ENCODE measurements around the gene DOK7.

DOK7 gene

DNA sequence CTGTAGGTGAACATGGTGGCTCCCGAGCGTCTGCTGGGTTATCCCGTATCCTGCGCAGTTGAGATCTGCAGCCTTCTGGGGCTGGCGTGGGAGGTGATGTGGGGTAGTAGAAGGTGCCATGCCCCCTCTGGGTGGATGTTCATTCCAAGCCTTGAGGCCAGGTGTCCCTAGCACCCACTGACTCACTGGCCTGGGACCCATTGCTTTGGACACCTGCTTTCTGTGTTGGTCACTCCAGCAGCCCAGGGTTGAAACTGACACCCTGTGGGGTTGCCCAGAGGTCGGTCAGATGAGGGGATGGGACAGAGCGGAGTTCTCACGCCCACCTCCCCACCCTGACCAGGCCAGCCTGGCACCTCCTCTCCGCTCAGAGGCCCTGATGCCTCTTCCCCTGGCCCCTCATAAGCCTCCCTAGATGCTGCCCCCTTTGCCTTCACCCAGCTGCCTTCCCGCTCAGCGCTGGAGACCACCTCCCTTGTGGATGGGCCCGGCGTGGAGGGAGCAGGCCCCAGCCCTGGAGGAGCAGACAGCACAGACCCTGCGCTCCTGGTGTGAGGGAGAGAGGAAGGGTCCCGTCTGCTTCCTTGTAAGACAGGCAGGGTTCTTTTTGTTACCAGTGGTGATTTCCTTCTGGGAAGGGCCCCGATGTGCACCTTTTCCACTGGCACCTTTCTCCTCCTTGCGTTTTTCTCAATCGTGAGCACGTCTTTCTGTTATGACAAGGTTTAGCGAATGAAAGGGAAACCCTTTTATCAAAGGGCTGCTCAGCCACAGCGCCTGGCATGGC lies 2.0 kb downstream of the DOK7 start:
- DNase-seq = no peak

DNA sequence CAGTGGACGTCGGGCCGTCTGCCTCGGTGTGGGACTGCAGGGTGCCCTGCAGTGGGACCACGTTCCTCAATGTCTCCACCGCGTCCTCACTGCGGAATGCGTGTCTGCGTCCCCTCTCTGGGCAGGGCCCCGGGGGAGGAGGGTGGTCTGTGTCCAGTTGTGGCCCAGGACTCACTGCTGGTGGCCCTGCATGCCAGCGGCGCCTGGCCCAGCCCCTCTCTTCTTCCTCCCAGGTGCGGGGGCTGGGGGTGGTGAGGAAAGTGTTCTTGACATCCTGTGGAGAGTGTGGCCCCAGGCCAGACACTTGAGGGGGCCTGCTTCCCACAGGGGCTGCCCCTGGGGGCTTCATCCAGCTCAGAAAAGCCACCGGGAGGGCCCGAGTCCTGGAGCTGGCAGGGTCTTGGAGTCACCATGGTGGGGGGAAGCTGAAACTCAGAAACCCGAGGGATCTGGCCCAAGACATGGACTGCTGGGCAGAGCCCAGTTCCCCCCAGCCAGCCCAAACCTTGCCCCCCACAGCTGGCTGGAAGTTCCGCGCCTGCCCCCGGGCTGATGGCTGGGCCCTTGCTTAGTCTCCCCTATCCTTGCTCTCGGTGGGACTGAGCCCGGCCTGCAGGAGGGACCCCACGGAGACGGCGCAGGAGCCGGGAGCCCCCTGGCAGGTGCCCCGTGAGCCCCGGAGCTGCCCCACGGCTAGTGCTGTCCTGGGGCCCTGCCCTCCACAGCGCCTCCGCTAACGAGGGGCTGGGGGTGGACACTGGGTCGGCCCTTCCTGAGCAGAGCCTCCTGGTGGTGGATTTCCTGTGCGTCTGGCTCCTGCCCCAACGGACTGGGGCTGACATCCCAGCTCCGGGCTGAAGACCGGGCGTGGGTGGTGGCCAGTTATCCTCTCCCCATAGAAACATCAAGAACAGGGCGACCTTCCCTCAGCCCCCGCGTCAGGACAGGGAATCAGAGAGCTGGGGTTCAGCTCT lies 2.9 kb downstream of the DOK7 start:
- DNase-seq = no peak

DNA sequence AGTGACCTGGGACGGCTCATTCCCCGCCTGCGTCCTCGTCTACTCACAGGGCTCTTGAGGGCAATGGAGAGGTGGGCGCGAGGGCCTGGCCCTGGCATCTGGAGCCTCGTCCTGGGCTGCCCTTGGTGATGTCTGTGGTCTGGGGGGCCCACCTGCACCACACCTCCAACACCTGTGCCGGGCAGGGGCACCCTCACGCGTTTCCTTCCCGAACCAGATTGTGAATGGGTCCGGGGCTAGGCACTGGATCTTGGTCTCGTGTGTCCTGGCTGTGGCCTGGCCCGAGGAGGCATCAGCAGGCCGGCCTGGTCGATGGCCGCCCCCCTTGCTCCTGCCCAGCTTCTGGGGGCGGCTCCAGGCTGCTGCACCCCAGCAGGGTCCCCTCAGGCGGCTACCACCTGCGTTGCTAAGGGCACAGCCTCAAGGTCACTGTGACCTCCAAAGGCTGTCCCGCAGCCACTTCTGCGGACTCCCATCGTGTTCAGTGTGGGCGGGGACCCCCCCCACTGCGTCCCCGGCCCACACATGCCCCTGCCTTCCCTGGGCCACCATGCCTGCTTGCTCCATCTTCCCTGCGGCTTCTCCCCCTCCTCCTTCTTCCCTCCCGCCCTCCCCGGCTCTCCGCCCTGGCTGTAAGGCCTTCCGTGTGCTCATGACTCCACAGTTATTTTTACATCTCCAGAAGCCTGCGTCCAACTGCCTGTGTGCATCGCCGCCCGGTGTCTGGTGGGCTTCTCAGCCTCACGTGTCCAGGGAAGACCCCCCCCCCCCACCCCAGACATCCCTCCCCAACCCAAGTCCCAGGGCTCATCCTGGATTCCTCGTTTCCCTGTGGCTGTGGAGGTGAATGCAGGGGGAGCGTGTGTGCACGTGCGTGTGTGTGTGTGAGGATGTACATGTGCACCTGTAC lies 3.8 kb downstream of the DOK7 start:
- no peak for DNase-seq

DNA sequence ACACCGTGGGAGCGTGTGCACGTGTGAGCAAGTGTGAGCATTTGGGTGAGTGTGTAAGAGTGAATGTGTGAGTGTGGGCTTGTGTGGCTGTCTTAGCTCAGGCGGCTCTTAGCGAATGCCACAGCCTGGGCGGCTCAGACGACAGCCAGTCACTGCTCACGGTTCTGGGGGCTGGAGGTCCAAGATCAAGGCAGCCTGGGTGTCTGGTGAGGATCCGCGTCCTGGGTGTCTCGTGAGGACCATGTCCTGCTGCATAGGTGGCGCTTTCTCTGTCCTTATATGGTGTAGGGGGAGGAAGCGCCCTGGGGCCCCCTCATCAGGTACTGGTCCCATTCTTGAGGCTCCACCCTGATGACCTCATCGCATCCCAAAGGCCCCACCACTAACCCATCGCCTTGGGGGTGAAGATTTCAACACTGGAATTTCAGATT lies 4.5 kb downstream of the DOK7 start:
- no peak for DNase-seq

DNA sequence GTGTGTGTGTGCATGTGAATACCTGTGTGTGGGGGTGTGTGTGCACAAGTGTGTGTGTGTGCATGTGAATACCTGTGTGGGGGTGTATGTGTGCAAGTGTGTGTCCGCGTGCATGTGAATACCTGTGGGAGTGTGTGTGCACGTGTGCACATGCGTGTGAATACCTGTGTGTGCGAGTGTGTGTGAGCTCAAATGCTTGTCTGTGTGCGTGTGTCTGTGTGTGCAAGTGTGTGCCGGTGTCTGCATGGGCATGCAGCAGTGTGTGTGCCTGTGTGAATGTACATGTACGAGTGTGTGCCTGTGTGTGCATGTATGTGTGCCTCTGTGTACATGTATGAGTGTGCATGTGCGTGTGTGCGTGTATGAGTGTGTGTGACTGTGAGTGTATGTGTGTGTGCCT lies 5.0 kb downstream of the DOK7 start:
- DNase-seq = no peak

DNA sequence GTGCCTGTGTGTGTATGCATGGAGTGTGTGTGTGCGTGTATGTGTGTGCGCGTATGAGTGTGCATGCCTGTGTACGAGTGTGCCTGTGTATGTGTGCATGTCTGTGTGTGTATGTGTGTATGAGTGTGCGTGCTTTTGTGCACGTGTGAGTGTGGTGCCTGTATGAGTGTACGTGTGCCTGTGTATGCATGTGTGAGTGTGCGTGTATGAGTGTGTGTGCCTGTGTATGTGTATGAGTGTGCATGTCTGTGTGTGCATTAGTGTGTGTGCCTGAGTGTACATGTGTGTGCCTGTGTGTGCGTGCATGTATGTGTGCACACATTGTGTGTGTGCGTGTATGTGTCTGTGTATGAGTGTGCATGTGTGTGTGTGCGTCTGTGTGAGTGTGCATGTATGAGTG lies 5.7 kb downstream of the DOK7 start:
- no peak for DNase-seq

DNA sequence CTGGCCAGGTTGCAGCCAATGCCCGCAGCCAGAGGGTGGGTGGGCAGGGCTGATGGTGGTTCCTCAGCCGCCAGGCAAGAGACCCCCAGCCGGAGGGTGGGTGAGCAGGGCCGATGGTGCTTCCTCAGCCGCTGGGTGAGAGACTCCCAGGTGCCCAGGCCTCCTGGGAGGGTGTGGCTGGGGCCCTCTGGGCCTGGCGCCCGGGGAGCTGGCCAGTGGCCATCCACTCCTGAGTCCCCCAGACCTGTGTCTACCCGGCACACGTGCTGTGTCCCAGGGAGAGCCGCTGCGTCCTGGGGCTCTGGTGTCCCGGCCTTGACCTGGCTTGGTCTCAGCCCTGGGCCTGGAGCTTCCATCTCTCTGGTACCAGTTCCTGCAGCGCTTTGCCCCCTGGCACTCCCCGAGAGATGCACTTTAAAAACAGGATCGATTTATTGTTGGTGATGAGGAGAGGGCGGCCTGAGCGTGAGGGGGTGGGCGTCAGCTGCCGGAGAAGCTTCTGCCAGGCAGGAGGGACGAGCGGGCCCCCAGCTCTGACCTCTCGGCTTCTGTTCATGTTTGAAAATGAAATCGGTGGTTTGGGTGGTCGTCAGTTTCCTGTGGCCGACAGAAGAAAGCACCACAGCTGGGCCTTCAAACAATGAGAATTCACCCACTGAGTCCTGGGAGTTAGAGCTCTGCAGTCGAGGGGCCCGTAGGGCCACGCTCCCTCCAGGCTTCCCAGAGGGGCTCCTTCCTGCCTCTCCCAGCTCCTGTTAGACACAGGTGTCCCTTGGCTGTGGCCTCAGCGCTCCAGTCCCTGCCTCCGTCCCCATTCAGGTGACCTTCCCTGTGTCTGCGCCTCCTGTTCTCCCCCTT lies 6.5 kb downstream of the DOK7 start:
- no peak for DNase-seq

DNA sequence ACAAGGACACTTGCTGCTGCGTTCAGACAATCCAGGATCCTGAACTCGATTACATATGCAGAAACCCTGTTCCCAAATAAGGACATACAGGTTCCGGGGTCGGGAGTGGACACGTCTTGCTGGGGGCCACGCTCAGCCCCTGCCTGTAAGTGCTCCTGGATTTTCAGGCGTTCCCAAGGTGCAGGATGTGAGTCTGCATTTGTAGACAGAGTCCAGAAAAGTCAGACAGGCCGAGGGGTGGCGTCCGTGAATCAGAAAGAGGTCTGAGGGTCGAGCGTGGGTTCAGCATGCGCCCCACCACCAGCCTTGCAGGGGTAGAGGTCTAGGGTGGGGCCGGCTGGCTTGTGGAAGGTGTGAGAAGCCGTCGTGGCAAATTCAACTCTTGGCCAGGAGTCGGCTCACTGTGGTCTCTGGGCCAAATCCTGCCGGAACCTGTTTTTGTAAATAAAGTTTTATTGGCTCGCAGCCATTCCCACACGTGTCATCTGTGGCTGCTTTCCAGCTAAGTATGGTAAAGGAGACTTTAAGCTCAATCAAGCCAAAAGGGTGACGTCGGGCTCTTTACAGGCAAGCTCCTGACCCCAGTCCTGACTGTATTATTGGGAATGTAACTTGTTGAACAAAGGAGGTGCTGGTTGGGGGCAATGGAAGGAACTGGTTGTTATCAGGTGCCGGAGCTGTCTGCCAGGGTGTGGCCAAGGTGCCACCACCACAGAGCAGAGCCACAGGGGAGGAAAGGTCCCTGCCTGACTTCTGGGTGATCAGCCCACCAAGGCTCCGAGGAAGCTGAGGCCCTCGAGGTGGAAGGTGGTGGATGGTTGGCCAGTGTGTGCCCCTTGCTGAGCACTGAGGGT lies 7.4 kb downstream of the DOK7 start:
- no peak for DNase-seq

DNA sequence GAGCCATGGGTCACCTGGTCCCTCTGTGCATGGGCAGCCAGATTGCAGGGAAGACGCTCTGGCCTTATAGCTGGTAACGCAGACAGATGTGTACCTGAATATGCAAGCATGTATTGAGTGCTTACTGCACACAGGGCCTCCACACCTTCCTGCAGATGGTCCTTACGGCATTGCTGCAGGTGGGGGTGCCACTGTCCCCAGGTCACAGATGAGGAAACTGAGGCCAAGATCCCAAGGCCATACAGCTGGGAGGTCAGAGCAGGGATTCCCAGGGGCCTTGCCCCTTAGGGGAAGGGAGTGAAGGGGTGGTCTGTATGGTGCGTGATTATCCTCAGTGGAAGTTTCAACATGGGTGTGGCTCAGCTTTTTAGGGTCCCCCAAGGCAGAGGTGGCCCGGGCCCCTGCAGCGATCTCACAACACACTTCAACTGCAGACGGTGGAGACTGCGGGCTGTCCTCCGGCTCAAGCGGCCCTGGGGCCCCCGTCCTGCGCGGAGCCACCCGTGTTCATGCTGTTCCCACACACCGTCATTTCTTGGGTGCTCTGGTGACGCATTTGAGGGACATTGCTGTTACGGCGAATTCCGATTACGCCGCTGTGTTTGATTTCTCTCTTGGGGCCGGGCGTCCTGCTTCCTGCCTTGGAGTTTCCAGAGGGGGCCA lies 8.1 kb downstream of the DOK7 start:
- DNase-seq = no peak

DNA sequence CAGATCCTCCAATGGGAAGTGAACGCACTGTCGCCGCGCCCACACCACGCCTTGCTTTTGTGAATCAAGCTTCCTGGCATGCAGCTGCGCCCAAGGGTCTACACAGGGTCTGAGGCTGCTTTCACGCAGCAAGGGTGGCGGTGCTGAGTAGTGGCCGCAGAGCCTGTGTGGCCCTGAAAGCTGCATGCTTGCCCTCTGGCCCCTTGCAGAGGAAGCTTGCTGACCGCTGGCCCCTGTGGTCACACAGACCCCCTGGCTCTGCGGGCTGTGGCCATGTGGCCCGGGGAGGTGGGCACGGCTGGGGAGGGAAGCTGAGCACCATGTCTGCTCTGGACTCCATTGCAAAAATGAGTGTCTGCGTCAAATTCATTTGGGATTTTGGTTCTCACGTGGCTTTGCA lies 8.8 kb downstream of the DOK7 start:
- DNase-seq = no peak

DNA sequence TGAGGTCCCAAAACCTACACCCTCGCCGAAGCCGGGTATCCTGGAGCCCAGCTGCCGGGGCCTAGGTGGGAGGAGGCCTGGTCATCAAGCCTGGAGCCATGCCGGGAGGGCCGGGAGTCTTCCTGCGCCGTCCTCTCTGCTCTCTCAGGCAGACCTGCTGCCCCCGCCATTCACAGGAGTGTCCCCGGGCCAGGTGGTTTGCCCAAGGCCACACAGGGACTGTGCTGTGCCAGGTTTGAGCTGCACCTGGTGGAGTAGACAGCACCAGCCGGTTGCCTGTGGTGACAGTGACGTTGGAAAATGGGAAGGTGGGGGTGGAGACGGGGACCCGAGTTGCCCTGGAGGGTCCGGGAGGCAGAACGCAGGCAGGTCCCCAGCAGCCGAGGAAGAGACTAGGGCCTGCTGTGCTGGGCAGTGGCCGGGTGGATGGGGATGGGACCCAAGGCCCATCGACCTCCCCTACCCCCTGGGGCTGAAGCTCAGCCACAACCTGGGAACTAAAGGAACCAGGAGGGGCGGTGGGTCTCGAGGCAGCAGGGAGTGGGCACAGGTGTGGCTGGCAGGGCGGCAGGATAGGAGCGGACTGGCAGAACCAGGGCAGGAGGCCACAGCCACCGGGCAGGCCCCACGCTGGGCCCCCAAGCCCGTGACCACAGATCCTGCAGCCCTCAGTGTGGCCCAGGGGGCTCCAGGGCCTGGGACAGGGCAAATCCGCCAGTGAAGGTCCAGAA lies 9.5 kb downstream of the DOK7 start:
- DNase-seq = no peak

DNA sequence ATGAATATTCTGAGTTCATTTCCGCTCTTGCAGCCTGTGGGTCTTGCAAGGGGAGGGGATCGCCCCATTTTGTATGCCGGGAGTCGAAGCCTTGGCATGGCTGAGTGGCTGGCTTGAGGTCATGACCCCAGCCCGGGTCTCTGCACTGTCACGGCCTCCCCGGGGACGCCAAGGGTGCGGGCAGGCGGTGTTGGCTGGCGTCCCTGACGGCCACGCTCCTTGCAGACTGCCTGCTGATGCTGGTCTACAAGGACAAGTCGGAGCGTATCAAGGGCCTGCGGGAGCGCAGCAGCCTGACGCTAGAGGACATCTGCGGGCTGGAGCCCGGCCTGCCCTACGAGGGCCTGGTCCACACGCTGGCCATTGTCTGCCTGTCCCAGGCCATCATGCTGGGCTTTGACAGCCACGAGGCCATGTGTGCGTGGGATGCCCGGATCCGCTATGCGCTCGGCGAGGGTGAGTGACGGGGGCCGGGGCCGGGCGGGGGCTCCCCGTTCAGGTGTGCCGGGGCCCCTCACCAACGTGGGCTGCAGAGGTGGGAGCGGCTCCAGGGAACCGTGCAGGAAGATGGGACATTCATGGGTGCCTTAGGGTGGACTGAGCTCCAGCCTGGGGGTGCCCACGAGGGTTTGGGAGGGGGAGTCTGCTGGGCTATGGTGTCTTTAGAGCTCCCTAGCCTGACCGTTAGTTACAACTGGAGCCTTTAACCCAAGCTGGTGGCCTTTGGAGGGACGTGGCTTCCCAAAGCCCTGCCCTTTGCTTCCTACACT lies 10.3 kb downstream of the DOK7 start:
- DNase-seq = no peak

DNA sequence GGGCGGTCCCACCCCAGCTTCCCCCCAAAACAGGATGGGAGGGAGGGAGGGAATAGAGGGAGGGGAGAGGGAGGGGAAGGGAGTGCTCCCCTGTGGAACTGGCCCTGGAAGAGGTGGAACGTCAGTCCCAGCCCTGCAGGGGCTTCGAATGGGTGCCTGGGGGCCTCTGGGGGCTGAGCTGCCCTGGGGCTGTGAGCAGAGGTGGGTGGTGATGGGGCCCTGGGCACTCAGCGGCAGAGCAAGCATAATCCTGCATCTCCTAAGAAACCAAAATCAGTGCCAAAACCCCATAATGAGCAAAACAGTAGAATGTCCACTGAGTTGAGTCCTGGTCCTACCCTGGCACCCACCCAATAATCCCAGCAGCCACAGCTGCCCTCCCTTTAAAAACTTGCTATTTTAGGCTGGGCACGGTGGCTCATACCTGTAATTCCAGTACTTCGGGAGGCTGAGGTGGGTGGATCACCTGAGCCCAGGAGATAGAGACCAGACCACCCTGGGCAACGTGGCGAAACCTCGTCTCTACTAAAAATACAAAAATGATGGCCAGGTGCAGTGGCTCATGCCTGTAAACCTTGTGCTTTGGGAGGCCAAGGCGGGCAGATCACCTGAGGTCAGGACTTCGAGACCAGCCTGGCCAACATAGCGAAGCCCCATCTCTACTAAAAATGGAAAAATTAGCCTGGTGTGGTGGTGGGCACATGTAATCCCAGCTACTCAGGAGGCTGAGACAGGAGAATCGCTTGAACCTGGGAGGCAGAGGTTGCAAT lies 11.1 kb downstream of the DOK7 start:
- no peak for DNase-seq

DNA sequence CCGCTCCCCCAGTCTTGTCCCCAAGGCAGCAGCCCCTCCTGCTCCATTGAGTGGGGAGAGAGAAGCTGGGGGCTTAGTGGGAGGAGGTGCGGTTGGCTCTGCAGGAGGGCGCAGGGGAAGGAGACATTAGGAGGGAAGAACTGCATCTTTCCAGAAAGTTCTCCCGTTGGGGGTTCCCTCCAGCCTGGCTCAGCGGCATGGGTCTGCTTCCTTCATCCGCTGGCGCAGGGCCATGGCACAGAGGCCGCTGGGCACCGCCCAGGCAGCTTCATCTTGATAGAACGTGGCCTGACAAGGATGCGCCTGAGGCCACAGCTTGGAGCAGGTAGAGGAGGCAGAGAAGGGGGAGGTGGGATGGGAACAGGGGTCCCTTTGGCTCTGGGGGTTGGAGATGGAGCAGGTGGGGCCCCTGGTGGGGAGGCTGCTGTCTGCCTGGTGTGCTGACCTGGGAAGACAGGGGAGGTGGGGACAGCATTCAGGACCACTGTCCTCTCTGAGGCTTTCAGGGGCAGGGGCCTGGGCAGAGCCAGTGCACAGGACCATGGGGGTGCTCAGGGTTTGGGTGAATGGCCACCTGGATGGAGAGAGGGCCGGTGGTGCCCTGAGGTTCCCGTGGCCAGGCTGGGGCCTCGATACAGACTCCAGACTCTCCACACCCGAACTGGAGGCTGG lies 12.1 kb downstream of the DOK7 start:
- DNase-seq = no peak

DNA sequence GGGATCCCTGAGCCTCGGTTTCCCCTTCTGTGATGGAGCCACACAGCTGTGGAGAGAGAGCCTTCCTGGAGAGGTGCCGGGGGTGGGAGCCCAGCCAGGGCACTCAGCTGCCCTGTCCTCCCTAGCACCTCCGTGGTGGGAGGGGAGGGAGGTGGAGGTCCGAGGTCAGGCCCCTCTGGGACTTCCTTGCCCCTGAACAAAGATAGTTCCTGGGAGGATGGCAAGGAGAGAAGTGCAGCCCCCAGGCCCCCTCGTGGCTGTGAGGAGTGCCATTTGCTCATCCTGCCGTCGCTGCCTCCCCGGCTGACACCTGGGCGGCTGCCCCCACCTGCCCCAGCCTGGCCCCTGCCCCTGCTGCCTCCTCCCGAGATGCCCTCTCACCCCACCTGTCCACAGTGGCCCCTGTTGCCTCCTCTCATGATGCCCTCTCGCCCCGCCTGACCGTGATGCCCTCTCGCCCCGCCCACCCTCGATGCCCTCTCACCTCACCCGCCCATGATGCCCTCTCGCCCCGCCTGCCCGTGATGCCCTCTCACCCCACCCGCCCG lies 12.7 kb downstream of the DOK7 start:
- DNase-seq = no peak

DNA sequence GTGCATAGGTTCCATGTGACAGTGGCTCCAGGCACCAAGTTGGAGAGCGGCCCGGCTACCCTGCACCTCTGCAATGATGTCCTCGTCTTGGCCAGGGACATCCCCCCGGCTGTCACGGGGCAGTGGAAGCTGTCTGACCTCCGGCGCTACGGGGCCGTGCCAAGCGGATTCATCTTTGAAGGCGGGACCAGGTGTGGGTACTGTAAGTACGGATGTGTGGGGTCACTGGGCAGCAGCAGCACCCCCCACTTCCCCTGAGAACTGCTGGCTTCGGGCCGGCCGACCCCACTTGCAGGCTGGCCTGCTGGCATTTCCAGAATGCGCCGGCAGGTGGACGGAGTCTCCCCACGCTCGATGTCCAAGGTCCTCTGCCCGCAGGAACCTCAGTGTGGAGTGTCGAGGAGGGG lies 13.2 kb downstream of the DOK7 start:
- DNase-seq = no peak
